PC-9 (cell line): Measurements from ENCODE around the gene XYLT2. TPM values are rescaled to one million over a fixed set of nuclear protein-coding genes. Genes with fewer than 3 reads are reported as not detected.
"Not testable (repeated sequence)": the region's sequence is repeated elsewhere in the genome, so short reads cannot be mapped to it uniquely, and the experiment has no call there.

Experiments
- BruUV-seq: library from RNA; stranded (reverse); fragments of 400-500 nt; replicated peaks from 2 replicates; lab custom pipeline; 2021; lab: Mats Ljungman, UMichigan
- CTCF ChIA-PET: fragments of 300-600 bp; sonication (Branson Sonifier 250); formaldehyde crosslinking; loops from one replicate; lab custom pipeline; 2022; ENCODE audit warnings: antibody characterized with exemption; lab: Charles Lee
- POLR2A ChIA-PET: fragments of 300-600 bp; sonication (Branson Sonifier 250); formaldehyde crosslinking; loops from one replicate; lab custom pipeline; 2022; ENCODE audit warnings: antibody characterized with exemption; ENCODE audit not compliant: unreplicated experiment; lab: Charles Lee
- DNase-seq, 2 experiments: peaks; one replicate each; pipeline versions ENCODE4 v3.0.0 to v3.0.0-alpha.2; 2015 to 2022; ENCODE audit warnings: mixed read lengths in 1 of 2
- H2AFZ ChIP-seq: fragments of 200-600 bp; sonication (generic); 2 replicates; pipeline ENCODE4 v1.8.1; 2017; ENCODE audit warnings: antibody characterized with exemption
- H3F3A ChIP-seq: fragments of 200-600 bp; sonication (generic); 2 replicates; pipeline ENCODE4 v1.8.1; 2017; ENCODE audit warnings: antibody characterized with exemption, mild to moderate bottlenecking, low read depth; ENCODE audit not compliant: insufficient read depth
- H3K27ac ChIP-seq: fragments of 200-600 bp; sonication (generic); 2 replicates; pipeline ENCODE4 v1.6.1; 2016; ENCODE audit warnings: mixed run types
- H3K27me3 ChIP-seq: fragments of 200-600 bp; sonication (generic); 2 replicates; pipeline ENCODE4 v1.6.1; 2016; ENCODE audit warnings: low read depth, mixed run types; ENCODE audit not compliant: insufficient read depth
- H3K36me3 ChIP-seq: fragments of 200-600 bp; sonication (generic); 2 replicates; pipeline ENCODE4 v1.6.1; 2016; ENCODE audit warnings: low read depth, mixed run types
- H3K4me1 ChIP-seq: fragments of 200-600 bp; sonication (generic); replicated peaks from 2 replicates; pipeline ENCODE4 v1.6.1; 2016; ENCODE audit warnings: mixed run types; ENCODE audit not compliant: insufficient read depth
- H3K4me2 ChIP-seq: fragments of 200-600 bp; sonication (generic); 2 replicates; pipeline ENCODE4 v1.6.1; 2017; ENCODE audit warnings: mixed run types
- H3K4me3 ChIP-seq: fragments of 200-600 bp; sonication (generic); 2 replicates; pipeline ENCODE4 v1.6.1; 2016; ENCODE audit warnings: mixed run types
- H3K79me2 ChIP-seq: fragments of 200-600 bp; sonication (generic); 2 replicates; pipeline ENCODE4 v1.6.1; 2017; ENCODE audit warnings: low read depth, mixed run types
- H3K9me2 ChIP-seq: fragments of 200-600 bp; sonication (generic); 2 replicates; pipeline ENCODE4 v1.8.1; 2017; ENCODE audit warnings: mild to moderate bottlenecking; ENCODE audit not compliant: insufficient read depth
- H3K9me3 ChIP-seq: fragments of 200-600 bp; sonication (generic); 2 replicates; pipeline ENCODE4 v1.8.1; 2016; ENCODE audit warnings: low read depth; ENCODE audit not compliant: insufficient read depth
- H4K20me1 ChIP-seq: fragments of 200-600 bp; sonication (generic); 2 replicates; pipeline ENCODE4 v1.8.1; 2017; ENCODE audit not compliant: insufficient read depth
- CTCF ChIP-seq: fragments of 200-600 bp; sonication (generic); conservative IDR thresholded peaks from 2 replicates; pipeline ENCODE4 v1.6.1; 2017; ENCODE audit warnings: mixed run types, antibody characterized with exemption, mild to moderate bottlenecking, moderate library complexity
- EZH2 ChIP-seq: fragments of 200-600 bp; sonication (generic); IDR thresholded peaks from 2 replicates; pipeline ENCODE4 v1.8.0; 2017; ENCODE audit warnings: antibody characterized with exemption, low read depth
- intact Hi-C: fragments of 100-400 bp; cut with micrococcal nuclease; formaldehyde crosslinking; loops from one replicate; pipeline ENCODE4 v1.10.0; 2022; ENCODE audit not compliant: unreplicated experiment
- total RNA-seq: library from RNA; stranded (reverse); gene quantifications from 2 replicates; pipeline ENCODE4 v1.2.3, GENCODE V29; 2021

XYLT2 gene
- total RNA-seq, 1 experiment from 2014 or later: 37.5 TPM

GRCh38 chr17:50330151-50330775 is 15.7 kb upstream of the XYLT2 start:
- intact Hi-C loops: no loop called here
- Histone ChIP-seq H3F3A (no peaks in the 10 kb centered on the region), H3K9me3 (no peaks in the 10 kb centered on the region), H3K27ac (no peak overlapping the region), H3K4me1 (no peaks in the 10 kb centered on the region), H3K79me2 (no peaks in the 10 kb centered on the region), H4K20me1 (no peaks in the 10 kb centered on the region), H3K4me2 (no peak overlapping the region), H3K4me3 (no peak overlapping the region), H2AFZ (no peak overlapping the region), H3K36me3 (no peaks in the 10 kb centered on the region), H3K9me2 (no peaks in the 10 kb centered on the region), H3K27me3 (no peaks in the 10 kb centered on the region)
- CTCF ChIA-PET: no interaction called here
- TF ChIP-seq EZH2 (no peak), CTCF (no peak)
- DNase-seq: no peak
- POLR2A ChIA-PET: no interaction called here
- no TSS peak for BruUV-seq

DNA sequence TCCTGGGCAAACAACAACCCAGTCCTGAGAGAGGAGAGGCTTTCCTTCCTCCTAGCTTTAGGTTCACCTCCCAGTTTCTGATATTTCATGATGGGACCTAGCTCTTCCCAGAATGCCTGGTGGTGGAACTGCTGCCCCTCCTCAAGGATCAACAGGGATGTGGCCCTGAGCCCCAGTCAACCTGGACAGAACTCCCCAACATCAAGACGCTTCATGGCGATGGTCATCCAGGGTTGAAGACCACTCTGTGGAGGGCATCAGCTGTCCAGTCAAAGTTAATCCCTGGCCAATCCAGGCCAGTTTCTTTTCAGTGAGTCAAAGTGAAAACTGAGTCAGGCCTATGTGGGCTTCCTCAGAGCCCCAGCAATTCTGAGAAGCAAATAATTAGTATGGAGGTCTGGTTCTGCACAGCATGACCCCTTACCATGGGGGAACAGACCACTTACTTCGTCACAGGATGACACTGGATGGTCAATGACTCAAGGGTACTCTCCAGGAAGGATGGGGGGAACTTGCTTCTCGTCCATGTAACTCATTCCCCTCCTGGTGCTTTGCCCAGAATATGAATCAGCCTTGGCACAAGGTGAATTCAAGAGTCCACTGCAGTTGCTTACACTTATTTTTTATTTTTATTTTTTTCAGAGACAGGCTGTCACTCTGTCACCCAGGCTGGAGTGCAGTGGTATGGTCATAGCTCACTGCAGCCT is 14.7 kb upstream of the XYLT2 start:
- H3K4me3 ChIP-seq: no peak overlapping the region
- BruUV-seq: no TSS peak
- no peak overlapping the region for H2AFZ ChIP-seq
- no peaks in the 10 kb centered on the region for H3F3A ChIP-seq
- no peaks in the 10 kb centered on the region for H3K9me2 ChIP-seq
- H3K4me1 ChIP-seq: no peaks in the 10 kb centered on the region
- intact Hi-C loops: no loop called here
- TF ChIP-seq CTCF: no peak
- no peak for TF ChIP-seq EZH2
- H3K4me2 ChIP-seq: no peak overlapping the region
- no peaks in the 10 kb centered on the region for H3K79me2 ChIP-seq
- POLR2A ChIA-PET: no interaction called here
- H3K9me3 ChIP-seq: no peaks in the 10 kb centered on the region
- H4K20me1 ChIP-seq: no peaks in the 10 kb centered on the region
- no peaks in the 10 kb centered on the region for H3K27me3 ChIP-seq
- no peak for DNase-seq
- H3K27ac ChIP-seq: no peak overlapping the region
- CTCF ChIA-PET: no interaction called here
- no peaks in the 10 kb centered on the region for H3K36me3 ChIP-seq

DNA sequence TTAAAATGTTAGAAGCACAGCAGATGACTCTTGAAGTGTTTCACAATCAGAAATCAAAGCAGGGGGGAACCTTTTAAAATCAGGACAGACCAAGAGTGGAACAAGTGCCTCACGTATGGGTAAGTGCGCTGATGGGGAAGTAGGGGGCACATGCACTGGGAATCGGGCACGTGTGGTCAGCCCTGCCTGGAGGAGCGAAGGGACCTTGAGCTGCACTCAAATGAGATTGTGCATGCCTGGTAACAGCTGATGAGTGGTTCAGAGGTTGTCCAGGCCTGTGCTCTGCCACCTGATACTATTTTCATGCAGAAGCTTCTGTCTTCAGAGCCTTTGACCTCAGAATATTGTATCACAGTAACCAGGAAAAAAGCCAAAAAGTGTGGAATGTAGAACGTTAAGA is 13.7 kb upstream of the XYLT2 start:
- ChIA-PET CTCF (interaction anchor here (0.6 kb wide), 1 partner anchor 1819 kb away, joined by 3 read pairs; no protein-coding TSS in a partner anchor), POLR2A (no interaction called here)
- Histone ChIP-seq H3K4me1 (no peaks in the 10 kb centered on the region), H3K27me3 (no peaks in the 10 kb centered on the region), H3K4me3 (no peak overlapping the region), H3K36me3 (no peaks in the 10 kb centered on the region), H3K27ac (no peak overlapping the region), H3K79me2 (no peaks in the 10 kb centered on the region), H3F3A (no peaks in the 10 kb centered on the region), H2AFZ (no peak overlapping the region), H3K9me2 (no peaks in the 10 kb centered on the region), H4K20me1 (no peaks in the 10 kb centered on the region), H3K4me2 (no peak overlapping the region), H3K9me3 (no peaks in the 10 kb centered on the region)
- TF ChIP-seq EZH2 (no peak), CTCF (no peak)
- BruUV-seq: no TSS peak
- DNase-seq: no peak
- intact Hi-C loops: no loop called here

DNA sequence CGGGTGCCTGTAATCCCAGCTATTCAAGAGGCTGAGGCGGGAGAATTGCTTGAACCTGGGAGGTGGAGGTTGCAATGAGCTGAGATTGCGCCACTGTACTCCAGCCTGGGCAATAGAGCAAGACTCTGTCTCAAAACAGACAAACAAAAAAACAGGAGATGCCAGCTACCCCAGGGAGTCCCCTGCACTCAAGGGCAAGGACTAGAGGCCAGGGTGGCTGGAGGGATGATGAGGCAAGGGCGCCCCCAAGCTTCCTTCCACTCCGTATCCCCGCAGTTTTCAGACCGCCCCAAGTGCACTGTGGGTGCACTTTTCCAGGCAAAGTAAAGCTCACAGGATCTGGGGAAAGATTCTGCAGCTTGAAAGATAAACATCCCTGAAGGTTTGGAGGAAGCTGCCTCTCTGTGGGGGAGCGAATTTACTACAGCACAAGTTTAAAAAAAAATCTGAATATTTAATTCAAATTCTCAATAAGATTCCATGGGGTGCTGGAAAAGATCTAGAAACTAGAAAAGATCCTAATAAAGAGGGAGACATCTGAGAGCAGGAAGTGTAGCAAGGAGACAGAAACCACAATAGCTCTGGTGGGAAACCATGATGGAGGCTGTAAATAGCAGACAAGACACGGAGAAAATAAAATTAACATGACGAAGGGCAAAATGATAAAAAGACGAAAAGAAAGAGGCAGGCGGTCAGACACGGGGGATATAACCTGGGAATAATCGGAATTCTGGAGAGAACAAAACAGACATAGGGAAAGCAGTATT is 12.5 kb upstream of the XYLT2 start:
- H3K4me2 ChIP-seq, intact Hi-C loops, H3K9me3 ChIP-seq, H3K27ac ChIP-seq, BruUV-seq, POLR2A ChIA-PET, H3K4me1 ChIP-seq, H3K36me3 ChIP-seq, H3K4me3 ChIP-seq, H3F3A ChIP-seq, H3K27me3 ChIP-seq, DNase-seq, H4K20me1 ChIP-seq, H3K79me2 ChIP-seq, CTCF ChIA-PET, H2AFZ ChIP-seq, H3K9me2 ChIP-seq: not testable (repeated sequence)
